Measurements from ENCODE around the gene GGTA1.
A peak's percentile ranks its signal among the peaks of the same experiment; 100 is the strongest.
"Not testable (repeated sequence)": the region's sequence is repeated elsewhere in the genome, so short reads cannot be mapped to it uniquely, and the experiment has no call there.

The GGTA1 gene

DNA sequence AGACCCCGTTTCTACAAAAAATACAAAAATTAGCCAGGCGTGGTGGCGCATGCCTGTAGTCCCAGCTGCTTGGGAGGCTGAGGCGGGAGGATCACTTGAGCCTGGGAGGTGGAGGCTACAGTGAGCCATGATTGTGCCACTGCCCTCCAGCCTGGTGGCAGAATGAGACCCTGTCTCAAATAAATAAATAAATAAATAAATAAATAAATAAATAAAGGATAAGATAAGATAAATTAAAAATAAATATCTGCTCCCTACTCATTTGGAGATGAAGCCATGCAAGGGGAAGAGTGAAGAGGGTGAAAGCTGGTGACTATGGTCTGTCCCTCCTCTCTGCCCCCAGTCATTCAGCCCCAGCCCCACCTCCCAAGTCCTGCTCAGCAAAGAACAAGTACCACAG is 41.2 kb downstream of the GGTA1 start:
- DNase-seq (ENCODE audit: low read depth in 2 of 2), result not testable (repeated sequence)

DNA sequence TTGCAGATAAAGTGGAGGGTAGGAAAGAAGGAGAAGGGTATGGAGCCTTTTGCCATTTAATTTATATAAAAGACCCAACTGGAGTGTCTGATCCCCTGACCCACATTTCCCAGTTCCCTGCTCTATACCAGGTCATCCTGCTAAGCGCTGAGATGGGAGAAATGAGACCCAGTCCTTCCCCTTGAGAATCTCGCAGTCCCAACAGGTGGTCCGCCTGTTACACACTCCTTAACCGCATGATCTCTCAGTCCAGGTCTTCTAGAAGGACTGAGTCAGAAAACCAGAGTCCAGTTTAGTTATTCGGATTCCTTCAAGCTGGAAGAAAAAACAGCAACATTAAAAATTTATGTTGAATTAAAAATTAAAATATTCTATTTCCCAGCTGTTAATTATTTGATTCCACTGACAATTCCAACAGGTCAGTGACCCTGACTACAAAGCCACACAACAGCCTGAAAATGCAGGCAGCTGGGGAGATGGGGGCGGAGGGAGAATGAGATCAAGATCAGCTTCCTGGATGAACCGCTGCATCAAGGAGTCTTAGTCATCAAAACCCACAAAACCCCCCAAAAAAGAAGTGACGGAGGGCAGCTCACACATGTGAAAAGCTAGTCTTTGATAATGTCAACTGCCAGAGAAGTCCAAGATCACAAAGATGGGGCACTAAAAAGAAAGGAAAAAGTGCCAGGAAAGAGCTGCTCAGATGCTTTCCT is 44.0 kb downstream of the GGTA1 start:
- DNase-seq (ENCODE audit: low read depth in 2 of 2), result peak; percentile 2 to 8

DNA sequence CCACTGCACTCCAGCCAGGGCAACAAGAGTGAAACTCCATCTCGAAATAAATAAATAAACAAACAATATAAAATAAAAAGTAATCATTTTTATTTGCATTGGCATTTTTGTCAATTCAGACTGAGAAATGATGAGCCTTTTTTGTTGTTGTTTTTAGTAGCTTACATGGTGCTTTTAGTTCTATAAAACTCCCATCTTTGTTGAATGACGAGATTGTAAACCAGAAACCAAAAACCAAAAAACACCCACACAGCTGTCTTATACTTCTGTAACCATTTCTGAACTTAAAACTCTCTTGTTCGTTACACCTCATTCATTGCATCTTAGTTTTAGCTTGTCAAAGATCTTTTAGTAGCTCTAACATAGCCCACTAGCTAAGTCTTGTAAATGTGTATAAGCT is 44.7 kb downstream of the GGTA1 start:
- DNase-seq (ENCODE audit: low read depth in 2 of 2), result no peak

DNA sequence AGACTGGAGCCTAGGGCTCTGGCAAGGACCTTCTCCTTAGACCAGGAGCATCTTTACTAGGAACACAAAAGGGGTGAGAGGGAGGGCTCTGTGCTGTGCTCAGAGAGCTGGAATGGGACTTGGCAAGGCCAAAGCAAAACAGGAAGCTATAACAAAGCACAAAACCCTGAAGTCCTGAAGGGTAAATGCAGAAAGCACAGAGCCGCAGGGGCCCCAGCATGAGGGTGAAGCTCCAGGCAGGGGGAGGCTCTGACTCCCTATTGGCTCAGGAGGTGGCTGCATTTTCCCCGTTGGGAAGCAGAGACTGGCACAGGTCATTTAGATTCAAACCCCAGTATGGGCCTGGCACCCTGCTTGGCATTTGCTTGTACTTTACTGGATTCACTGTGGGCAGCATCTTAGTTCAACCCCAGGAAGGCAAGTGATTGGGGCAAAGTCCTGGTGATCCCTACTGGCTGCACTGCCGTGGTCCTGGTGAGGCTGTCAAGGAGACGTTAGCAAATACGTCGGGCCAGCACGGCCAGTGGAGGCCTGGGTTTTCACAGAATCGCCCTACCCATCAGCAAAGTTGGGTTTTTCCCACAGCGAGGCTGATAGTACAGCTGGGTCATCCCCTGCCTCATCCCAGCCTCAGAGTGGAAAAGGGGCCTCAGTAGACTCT is 46.3 kb downstream of the GGTA1 start:
- no peak for DNase-seq (ENCODE audit: low read depth in 2 of 2)

DNA sequence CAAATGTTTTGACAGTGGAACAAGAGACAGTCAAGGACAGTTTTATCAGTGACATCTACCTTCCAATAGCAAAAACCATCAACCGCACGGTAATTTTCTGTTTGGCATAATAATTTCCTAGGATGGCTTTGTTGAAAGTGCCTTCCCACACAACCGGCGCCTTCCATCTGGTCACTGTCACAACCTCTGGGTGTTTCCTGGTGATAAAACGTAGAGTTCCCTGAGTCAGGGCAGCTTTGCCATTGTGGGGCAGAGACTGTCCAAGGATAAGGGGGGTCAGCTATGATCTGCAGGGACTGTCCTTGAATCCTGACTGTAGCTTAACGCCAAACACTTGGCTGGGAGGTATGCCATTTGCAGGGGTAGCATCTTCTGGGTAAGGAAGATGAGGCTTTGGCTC is 47.6 kb downstream of the GGTA1 start:
- no peak for DNase-seq (ENCODE audit: low read depth in 2 of 2)

DNA sequence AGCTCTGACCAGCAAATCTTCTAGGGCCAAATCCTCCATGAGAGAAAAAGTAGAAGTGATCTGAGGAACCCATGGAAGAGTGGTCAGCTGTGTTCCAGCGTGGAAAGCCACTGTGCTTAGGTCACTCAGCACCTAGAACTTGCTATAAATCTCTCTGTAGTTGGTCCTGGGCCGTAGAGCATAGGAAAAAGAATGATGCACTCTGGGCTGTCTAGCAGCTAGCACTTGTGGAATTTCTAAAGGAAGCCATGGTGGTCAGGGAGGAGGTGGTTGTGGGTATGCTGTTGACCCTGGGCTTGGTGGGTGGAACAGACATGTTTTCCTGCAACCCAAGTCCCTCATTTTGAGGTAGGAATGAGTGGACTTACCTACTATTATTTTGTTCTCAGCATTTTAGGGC is 48.1 kb downstream of the GGTA1 start:
- DNase-seq (ENCODE audit: low read depth in 2 of 2), result no peak

DNA sequence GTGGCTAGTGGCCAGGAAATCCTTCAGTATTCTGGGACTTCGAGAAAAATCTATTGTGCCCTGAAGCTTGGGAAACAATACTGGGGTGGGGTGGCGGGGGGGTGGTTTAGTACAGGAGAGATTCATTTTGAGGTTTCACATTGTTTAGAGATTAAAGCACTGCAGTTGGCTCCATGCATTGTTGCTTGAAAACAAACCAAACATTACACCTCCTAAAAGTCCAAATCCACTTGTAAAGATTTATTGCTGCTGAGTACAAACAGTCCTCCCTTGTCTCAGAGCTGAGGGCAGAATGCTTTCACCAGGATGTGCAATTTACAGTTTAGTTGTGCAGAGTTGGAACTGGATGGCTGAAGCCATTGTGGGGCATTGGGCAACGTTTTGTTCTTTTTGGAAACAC is 49.4 kb downstream of the GGTA1 start:
- DNase-seq (ENCODE audit: low read depth in 2 of 2), result no peak

DNA sequence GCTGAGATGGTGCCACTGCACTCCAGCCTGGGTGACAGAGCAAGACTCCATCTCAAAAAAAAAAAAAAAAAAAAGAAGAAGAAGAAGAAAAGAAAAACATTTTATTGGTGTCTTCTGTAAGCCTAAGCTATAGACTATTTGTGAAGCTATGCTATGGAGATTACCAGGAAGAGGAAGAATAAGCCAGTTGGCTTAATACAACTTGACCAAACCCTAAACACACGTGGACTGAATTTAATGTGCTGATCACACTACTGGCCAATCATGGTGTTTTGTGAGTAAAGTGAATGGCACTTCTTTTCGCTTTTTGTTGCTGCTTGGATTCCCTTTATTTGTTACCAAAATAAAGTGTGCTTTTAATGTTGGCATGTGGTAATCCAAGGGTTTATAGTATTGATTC is 49.9 kb downstream of the GGTA1 start:
- DNase-seq (ENCODE audit: low read depth in 2 of 2), result no peak

DNA sequence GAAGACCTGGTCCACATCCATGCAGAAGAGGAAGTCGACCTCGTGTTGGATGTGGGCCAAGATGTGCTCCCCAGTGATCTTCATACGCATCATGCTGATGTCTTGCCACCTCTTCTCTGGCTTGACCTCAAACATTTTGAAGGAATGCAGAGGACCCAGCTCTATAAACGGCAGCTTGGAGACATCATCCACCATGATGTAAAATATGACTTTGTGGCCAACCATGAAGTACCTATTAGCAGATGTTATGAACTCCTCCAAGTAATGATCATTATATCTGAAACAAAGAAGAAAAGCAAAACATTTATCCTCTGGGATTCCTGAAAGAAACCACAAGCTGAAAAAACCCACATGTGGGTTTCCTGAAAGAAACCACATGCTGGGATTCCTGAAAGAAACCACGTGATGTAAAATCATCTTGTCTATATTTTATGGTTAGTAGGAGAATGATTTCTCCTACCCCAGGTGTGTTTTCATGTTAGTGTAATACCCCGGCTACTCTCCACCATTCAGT is 52.3 kb downstream of the GGTA1 start:
- no peak for DNase-seq (ENCODE audit: low read depth in 2 of 2)

DNA sequence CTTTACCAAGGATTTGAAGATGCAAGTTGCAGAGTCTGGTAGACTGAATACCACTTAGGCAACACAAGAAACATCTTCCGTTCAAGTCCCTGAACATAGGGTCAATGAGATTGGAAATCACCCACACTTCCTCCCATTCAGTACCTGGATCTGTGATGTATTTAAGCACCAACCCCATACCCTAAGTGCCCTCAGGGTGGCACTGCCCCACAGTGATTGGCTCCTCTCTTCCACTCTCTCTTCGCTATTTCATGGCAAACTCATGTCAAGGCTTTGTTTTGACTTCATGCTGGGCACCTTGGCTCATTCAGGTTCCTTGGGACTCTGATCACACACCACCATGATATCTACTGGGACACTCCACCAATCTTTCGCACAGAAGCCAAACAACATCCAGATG is 53.7 kb downstream of the GGTA1 start:
- no peak for DNase-seq (ENCODE audit: low read depth in 2 of 2)

DNA sequence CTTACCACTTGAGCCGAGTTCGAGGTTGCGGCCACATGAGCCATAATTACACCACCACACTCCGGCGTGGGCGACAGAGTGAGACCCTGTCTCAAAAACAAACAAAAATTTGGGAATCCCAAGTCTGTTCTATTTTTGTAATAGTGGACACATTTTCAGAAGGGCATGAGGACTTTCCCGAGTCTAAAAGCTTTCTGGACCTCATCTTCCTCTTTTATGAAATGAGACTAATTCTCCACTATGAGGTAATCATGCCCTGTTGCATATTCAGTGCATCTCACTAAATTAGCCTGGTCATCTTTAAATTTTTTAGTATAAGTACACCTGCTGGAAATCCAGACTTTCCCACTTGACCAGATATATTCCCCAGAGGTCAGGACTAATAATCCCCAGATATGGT is 55.7 kb downstream of the GGTA1 start:
- no peak for DNase-seq (ENCODE audit: low read depth in 2 of 2)

DNA sequence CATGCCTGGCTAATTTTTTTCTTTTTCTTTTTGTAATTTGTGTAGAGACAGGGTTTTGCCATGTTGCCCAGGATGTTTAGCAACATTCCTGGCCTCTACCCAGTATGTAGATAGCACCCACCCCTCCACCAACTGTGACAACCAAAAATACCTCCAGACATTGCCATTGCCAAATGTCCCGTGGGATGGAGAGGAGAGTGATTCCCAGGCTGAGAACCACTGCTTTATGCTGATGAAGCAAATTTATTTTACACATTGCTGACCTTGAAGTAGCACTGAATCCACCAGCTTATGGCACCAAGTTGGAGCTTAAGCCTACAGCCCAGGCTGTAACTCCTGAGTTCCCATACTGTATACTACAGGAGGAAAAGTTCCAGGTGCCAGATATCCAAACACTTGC is 58.5 kb downstream of the GGTA1 start:
- no peak for DNase-seq (ENCODE audit: low read depth in 2 of 2)

DNA sequence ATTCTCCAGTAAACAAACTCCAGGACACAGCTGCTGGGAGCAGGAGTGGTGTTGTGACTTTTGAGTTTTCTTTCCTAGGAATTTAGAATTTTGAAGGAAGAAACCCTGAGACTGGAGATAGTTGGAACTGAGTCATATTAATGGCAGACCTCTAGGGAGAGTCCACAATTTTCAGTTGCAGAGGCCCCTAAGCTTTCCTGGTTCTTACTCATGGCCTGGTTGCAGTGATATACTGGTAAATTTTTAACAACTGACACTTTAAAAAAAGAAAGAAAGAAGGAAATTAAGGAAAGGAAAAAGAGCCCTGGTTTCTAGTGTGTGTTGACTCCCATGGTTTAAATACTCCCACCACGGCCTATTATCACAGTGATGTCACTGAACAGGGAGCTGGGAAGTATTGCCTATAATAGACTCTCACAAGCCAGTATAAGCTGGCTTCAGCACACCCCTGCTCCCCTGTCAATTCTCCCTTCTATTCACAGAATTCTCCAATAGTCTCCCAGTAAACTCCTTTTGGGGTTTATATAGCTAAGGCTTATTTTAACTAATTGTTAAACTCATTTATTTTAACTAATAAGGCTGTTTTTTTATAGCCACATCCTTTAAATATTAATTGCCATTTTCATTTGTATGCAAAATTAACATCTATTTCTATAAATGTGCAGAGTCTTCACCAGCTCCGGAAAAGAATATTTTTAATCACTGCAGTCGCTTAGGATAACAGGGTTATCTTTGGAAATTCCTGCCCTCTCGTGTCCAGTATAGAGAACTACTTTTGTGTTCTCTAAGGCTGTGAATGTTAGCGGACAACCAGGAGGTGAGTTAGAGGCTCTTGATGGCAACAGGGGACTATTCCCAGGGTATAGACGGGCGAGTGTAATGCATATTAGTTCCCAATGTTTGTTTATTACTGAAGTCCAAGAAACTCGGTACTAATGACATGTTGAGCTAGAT is 59.7 kb downstream of the GGTA1 start:
- DNase-seq (ENCODE audit: low read depth in 2 of 2), result no peak

DNA sequence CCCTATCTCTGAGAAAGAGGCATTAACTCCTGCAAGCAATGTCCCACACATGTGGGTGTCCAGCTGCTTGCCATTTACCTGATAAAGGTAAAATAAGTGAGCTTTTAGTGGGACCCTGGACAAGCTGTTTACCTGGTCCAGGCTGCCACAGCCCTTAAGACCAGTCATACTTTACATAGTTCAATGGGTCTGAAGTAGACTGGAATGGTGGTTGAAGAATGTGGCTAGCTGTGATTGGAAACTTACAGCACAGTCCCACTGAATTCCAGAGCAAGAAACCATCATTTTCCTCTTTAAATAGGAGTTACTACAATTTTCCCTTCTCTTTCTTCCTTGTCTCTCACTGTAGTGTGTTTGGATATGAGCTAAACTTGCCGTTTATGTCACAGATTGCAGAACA is 60.6 kb downstream of the GGTA1 start:
- no peak for DNase-seq (ENCODE audit: low read depth in 2 of 2)

DNA sequence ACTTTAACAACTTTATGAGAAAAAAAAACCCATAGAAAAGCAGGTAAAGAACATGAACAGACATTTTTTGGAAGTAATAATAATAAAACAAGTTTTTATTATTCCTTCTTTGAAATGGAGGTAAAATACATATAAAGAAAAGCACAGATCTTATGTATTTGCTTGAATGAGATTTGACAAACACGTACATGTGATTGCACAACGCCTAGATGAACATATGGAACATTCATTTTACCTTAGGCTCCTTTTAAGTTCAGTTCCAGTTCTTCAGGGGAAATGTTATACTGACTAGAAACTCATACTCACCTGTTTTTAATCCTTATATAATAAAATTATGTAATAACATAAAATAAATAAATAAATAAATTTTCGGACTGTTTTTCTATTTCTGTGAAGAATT is 61.8 kb downstream of the GGTA1 start:
- no peak for DNase-seq (ENCODE audit: low read depth in 2 of 2)

DNA sequence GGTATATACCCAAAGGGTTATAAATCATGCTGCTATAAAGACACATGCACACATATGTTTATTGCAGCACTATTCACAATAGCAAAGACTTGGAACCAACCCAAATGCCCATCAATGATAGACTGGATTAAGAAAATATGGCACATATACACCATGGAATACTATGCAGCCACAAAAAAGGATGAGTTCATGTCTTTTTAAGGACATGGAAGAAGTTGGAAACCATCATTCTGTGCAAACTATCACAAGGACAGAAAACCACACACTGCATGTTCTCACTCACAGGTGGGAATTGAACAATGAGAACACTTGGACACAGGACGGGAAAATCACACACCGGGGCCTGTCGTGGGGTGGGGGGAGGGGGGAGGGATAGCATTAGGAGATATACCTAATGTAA is 62.6 kb downstream of the GGTA1 start:
- DNase-seq (ENCODE audit: low read depth in 2 of 2), result not testable (repeated sequence)

DNA sequence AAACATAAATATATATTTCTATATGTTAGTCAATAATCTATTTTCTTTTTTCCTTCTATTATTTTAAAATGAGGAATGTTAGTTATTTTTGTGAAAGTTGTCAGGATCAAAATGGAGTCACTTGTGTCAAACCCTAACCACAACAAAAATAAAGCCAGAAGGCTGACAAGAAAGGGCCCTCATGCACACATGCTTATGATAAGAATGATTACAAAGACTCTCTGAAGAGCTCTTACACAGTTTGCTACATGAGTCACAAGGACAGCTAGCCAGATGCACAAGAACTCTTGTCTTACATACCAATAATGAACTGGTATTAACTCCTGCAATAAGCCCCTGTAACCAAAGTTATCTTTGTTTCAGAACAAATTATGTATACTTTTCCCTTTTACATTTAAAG is 64.7 kb downstream of the GGTA1 start:
- no peak for DNase-seq (ENCODE audit: low read depth in 2 of 2)

DNA sequence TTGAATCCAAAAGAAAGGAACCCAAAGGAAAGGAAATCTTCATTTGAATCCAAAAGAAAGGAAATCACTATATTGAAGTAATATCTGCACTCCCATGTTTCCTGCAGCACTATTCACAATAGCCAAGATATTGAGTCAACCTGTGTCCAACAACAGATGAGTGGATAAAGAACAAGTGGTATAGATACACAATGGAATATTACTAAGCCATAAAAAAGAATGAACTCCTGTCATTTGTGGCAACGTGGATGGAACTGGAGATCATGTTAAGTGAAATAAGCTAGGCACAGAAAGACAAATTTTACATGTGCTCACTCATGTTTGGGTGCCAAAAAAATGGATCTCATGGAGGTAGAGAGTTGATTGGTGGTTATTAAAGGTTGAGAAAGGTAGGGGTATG is 71.7 kb downstream of the GGTA1 start:
- no peak for DNase-seq (ENCODE audit: low read depth in 2 of 2)

DNA sequence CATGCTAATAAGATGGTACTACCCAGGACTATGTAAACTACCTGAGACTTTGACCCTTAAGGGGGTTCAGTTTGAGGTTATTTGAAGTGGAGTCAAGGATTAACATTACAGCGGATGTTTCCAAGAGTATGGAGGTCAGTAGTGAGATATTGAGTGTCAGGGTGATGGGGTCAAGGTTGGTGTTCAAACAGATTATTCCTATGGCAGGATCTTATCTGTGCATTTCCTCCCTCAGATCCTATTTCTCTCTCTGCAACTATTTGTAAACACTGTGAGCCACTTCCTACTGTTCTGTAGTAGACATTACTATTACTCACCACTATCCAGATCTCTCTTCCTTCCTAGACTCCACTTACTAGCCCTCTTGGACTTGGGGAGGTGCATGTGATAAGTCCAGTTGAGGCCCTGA is 75.6 kb downstream of the GGTA1 start:
- no peak for DNase-seq (ENCODE audit: low read depth in 2 of 2)

DNA sequence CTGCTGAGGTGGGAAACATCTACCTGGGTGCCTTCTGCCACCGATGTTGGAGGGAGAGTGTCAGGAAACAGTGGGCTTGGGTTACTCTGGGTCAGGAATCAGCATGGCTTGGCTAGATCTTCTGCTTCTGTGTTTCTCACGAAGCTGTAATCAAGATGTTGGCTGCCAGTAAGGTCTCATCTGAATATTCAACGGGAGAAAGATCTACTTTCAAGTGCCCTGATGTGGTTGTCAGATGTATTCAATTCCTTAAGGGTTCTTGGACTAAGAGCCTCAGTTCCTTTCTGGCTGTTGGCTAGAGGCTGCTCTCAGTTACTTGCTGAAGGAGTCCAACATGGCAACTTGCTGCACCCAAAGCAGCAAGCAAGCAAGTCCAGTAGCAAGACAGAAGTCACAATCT is 87.7 kb downstream of the GGTA1 start:
- DNase-seq (ENCODE audit: low read depth in 2 of 2), result no peak

DNA sequence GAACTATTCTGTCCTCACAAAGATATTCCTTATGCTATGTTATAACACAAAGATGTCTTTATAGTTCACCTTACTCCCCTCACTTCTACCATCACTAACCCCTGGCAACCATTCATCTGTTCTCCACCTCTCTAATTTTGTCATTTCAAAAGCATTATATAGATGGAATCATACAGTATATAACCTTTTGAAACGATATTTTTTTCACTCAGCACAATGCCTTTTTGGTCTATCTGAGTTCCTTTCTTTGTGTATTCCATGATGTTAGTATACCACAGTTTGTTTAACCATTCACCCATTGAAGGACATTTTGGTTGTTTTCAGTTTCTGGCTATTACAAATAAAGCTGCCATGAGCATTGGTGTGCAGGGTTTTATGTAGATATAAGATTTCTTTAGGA is 93.7 kb downstream of the GGTA1 start:
- DNase-seq (ENCODE audit: low read depth in 2 of 2), result no peak
